ENCODE measurements around the gene ZRANB2.
A peak's percentile ranks its signal among the peaks of the same experiment; 100 is the strongest.

DNA sequence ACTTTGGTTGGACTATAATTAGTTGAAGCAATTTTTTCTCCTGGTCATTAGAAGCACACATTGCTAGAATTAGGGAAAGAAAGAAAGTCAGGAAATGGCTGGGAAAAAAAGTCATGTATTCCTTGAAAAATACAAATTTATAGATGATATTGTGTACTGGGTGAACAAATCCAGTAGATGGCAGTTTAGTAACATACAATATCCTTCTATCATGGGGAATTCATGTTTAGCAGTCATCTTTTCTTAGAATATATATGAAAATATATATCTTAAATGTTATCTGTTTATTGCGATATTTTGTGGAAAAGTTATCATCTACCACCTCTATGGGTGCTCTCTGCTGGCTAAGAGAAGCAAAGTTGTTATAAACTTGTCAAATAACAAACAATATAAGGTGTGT lies 13.1 kb upstream of the ZRANB2 start:
- TF ChIP-seq, protein P1, sequence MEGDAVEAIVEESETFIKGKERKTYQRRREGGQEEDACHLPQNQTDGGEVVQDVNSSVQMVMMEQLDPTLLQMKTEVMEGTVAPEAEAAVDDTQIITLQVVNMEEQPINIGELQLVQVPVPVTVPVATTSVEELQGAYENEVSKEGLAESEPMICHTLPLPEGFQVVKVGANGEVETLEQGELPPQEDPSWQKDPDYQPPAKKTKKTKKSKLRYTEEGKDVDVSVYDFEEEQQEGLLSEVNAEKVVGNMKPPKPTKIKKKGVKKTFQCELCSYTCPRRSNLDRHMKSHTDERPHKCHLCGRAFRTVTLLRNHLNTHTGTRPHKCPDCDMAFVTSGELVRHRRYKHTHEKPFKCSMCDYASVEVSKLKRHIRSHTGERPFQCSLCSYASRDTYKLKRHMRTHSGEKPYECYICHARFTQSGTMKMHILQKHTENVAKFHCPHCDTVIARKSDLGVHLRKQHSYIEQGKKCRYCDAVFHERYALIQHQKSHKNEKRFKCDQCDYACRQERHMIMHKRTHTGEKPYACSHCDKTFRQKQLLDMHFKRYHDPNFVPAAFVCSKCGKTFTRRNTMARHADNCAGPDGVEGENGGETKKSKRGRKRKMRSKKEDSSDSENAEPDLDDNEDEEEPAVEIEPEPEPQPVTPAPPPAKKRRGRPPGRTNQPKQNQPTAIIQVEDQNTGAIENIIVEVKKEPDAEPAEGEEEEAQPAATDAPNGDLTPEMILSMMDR (IDR thresholded peaks at IDR 0.05): peak; percentile 37
- TF ChIP-seq CEBPB (IDR thresholded peaks at IDR 0.05) (no peak), JUN (IDR thresholded peaks at IDR 0.05) (no peak), HOXA7 (CRISPR knock-in tag; IDR thresholded peaks at IDR 0.05) (no peak), JUNB (IDR thresholded peaks at IDR 0.05) (no peak), RAD21 (conservative IDR thresholded peaks at IDR 0.05 in 1 of 2, IDR thresholded peaks at IDR 0.05 in 1 of 2) (peak; percentile 50 to 55; a peak in 4 of 5 replicates), EP300 (IDR thresholded peaks at IDR 0.05) (no peak)
- TF ChIP-seq, protein P2, sequence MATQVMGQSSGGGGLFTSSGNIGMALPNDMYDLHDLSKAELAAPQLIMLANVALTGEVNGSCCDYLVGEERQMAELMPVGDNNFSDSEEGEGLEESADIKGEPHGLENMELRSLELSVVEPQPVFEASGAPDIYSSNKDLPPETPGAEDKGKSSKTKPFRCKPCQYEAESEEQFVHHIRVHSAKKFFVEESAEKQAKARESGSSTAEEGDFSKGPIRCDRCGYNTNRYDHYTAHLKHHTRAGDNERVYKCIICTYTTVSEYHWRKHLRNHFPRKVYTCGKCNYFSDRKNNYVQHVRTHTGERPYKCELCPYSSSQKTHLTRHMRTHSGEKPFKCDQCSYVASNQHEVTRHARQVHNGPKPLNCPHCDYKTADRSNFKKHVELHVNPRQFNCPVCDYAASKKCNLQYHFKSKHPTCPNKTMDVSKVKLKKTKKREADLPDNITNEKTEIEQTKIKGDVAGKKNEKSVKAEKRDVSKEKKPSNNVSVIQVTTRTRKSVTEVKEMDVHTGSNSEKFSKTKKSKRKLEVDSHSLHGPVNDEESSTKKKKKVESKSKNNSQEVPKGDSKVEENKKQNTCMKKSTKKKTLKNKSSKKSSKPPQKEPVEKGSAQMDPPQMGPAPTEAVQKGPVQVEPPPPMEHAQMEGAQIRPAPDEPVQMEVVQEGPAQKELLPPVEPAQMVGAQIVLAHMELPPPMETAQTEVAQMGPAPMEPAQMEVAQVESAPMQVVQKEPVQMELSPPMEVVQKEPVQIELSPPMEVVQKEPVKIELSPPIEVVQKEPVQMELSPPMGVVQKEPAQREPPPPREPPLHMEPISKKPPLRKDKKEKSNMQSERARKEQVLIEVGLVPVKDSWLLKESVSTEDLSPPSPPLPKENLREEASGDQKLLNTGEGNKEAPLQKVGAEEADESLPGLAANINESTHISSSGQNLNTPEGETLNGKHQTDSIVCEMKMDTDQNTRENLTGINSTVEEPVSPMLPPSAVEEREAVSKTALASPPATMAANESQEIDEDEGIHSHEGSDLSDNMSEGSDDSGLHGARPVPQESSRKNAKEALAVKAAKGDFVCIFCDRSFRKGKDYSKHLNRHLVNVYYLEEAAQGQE (IDR thresholded peaks at IDR 0.05): no peak
